Skeletal muscle satellite cell (primary cell): ENCODE measurements around the gene SLC6A1.

ENCODE experiments used
- H3K27me3 ChIP-seq: 2 replicates; pipeline ENCODE4 v1.7.0; 2013; ENCODE audit warnings: low read length; ENCODE audit not compliant: control insufficient read depth, insufficient read depth
- H3K36me3 ChIP-seq: 2 replicates; pipeline ENCODE4 v1.7.0; 2013; ENCODE audit warnings: mild to moderate bottlenecking, control low read depth, low read length; ENCODE audit not compliant: insufficient read depth
- H3K4me1 ChIP-seq: 2 replicates; pipeline ENCODE4 v1.7.0; 2013; ENCODE audit warnings: low read length; ENCODE audit not compliant: control insufficient read depth, insufficient read depth
- H3K4me2 ChIP-seq: 2 replicates; pipeline ENCODE4 v1.7.0; 2013; ENCODE audit warnings: mild to moderate bottlenecking, low read length
- H3K4me3 ChIP-seq: 2 replicates; pipeline ENCODE4 v1.7.0; 2013; ENCODE audit warnings: low read length
- H3K9ac ChIP-seq: 2 replicates; pipeline ENCODE4 v1.7.0; 2013; ENCODE audit warnings: mild to moderate bottlenecking, low read depth, low read length, moderate library complexity
- H3K9me3 ChIP-seq: replicated peaks from 2 replicates; pipeline ENCODE4 v1.7.0; 2013; ENCODE audit warnings: mild to moderate bottlenecking, control low read depth, low read length

SLC6A1 gene

DNA sequence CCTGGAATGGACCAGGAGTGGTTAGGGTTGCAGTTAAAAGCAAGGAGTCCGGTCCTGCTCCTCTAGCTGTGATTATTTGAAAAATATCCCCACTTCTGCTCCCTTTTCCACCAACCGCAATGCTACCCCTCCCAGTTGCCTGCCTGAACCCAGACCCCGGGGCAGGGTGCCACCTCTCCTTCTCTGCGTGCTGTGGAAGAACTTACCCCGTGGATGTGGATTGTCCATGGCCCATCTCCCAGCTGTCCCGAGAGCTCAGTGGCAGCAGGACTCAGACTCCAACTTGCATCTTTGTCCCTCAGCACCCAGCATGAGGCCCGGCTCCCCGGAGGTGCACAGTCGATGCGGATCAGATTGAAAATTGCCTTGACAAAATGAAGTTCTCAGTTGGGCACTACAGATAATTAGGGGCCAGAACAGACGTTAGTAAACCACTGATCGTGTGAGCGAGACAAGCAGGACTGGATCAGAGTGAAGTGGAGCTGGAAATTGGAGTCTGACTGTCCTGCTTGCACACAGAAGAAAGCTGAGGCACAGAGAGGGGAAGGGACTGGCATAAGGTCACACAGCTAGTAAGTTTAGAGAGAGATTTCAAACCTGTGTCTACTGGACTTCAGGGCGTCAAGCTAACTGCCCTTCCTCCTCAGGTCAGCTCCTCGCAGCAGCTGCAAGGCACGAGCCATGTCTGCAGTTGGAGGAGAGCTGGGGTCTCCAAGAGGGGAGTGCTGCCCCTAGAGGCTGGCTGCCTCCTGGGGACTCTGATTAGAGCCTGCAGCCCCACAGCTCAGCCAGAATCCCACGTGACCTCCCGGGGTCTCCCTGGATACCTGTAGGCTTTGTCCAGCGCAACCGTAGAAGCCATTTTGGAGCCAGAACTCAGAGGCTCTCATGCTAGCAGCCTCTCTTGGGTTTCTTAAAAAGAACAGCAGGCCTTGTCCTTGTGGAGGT is 14.7 kb downstream of the SLC6A1 start:
- H3K4me3 ChIP-seq, result no peak overlapping the region
- peaks cover 53% of the 10 kb centered on the region for H3K27me3 ChIP-seq
- H3K4me2 ChIP-seq, result no peak overlapping the region
- no peaks in the 10 kb centered on the region for H3K36me3 ChIP-seq
- H3K4me1 ChIP-seq, result no peaks in the 10 kb centered on the region
- no peaks in the 10 kb centered on the region for H3K9me3 ChIP-seq
- H3K9ac ChIP-seq, result no peak overlapping the region

GRCh38 chr3:11009898-11010297 is 17.4 kb downstream of the SLC6A1 start:
- no peak overlapping the region for H3K9ac ChIP-seq
- no peaks in the 10 kb centered on the region for H3K9me3 ChIP-seq
- no peak overlapping the region for H3K4me3 ChIP-seq
- H3K36me3 ChIP-seq, result no peaks in the 10 kb centered on the region
- H3K27me3 ChIP-seq, result peaks cover 33% of the 10 kb centered on the region
- no peak overlapping the region for H3K4me2 ChIP-seq
- H3K4me1 ChIP-seq, result no peaks in the 10 kb centered on the region

DNA sequence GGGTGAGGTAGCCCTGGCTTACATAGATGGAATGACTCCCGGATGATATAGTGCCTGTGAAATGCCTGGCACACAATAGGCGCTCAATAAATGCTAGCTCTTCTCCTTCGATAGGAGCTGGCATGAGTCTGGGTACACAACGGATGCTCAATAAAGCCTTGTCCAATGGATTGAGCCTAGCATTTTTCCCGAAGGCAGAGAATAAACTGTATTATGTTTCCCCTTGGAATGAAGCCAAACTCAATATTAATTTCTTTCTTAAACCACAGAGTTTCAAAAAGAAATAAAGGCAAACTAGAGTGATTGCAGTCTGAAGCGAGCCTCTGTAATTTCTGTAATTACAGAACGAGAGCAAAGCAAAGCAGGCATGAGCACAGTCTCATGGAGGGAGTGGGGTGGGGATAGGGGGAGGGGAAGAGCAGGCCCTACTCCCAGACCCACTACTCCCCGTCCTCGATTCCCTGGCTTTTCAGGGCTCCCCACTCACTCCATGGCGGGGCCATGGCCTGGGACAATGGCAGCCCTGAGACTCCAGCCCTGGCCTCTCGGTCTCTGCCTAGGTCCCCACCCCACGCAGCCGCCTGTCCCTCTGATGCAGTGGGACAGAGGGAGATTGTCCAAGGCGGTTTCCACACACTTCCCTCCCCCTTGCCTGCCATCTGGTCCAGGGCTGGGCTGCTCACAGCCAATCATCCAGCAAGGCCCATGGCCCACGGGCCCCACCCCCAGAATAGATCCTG is 18.0 kb downstream of the SLC6A1 start:
- no peak overlapping the region for H3K4me3 ChIP-seq
- no peak overlapping the region for H3K4me2 ChIP-seq
- no peaks in the 10 kb centered on the region for H3K9me3 ChIP-seq
- no peak overlapping the region for H3K9ac ChIP-seq
- no peaks in the 10 kb centered on the region for H3K36me3 ChIP-seq
- no peaks in the 10 kb centered on the region for H3K4me1 ChIP-seq
- peaks cover 28% of the 10 kb centered on the region for H3K27me3 ChIP-seq

DNA sequence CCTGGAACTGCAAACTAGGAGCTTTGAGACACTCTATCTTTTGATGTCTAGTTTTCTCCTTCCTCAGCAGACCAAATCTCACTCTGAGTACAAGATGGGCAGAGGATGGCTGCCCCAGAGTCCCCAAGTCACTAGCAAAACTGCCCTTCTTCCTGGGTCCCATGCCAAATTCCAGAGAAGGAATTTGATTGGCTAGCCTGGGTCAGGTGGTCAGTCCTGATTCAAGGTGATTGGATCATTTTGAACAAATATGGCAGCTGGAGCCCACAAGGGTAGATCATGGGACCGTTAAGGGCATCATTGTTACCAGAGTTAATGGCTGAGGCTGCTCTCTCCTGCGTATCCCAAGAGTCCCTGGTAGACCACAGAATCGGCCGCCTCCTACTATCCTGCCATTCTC is 21.7 kb downstream of the SLC6A1 start:
- no peak overlapping the region for H3K9ac ChIP-seq
- no peaks in the 10 kb centered on the region for H3K36me3 ChIP-seq

DNA sequence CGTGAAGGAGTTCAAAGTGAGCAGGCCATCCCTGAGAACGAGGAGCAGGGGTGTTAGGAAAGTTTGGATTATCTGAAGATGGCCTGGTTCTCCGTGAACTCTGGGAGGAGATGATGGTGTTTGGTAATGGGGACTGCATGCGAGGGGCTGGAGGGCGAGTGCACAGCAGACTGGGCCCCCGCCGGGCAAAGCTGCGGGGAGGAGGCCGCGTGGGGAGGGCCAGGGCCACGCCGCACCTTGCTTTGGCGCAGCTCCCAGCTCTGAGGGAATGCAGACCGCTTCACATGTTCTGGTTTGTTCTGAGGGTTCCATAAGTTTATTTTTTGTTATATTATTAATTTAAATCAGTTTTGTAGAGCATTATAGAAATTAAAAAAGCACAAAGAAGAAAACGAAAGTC is 22.2 kb downstream of the SLC6A1 start:
- Histone ChIP-seq H3K27me3 (peaks cover 13% of the 10 kb centered on the region), H3K4me2 (no peak overlapping the region), H3K9ac (no peak overlapping the region), H3K36me3 (no peaks in the 10 kb centered on the region), H3K4me1 (no peaks in the 10 kb centered on the region), H3K4me3 (no peak overlapping the region), H3K9me3 (no peaks in the 10 kb centered on the region)

More for the DNA sequence above, 21.7 kb downstream of the SLC6A1 start:
- Histone ChIP-seq H3K4me1 (no peaks in the 10 kb centered on the region), H3K4me3 (no peak overlapping the region), H3K9me3 (no peaks in the 10 kb centered on the region), H3K4me2 (no peak overlapping the region), H3K27me3 (peaks cover 10% of the 10 kb centered on the region)

DNA sequence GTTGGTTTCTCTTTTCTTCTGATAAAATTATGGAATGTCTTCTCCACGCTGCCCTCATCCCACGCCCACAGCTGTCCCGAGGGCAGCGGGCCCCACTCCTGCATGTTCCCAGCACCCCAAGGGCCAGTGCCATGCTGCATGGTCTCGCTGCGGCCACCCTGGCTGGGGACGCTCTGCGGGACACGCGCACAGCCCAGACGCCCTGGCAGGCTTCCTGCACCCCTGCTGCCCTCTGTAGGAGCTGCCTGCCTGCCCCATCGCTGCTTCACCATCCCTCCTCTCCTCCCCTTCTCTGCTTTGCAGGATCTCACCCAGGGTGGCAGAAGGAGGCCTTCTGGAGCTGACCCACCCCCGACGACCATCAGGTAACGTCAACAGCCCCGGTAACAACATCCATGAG is 22.8 kb downstream of the SLC6A1 start:
- Histone ChIP-seq H3K4me1 (no peaks in the 10 kb centered on the region), H3K4me3 (no peak overlapping the region), H3K9me3 (no peaks in the 10 kb centered on the region), H3K9ac (no peak overlapping the region), H3K27me3 (peaks cover 19% of the 10 kb centered on the region), H3K4me2 (no peak overlapping the region), H3K36me3 (no peaks in the 10 kb centered on the region)

- no peaks in the 10 kb centered on the region for H3K9me3 ChIP-seq
- no peaks in the 10 kb centered on the region for H3K4me1 ChIP-seq
- H3K36me3 ChIP-seq, result no peaks in the 10 kb centered on the region
- no peak overlapping the region for H3K4me2 ChIP-seq
- peaks cover 33% of the 10 kb centered on the region for H3K27me3 ChIP-seq
- H3K9ac ChIP-seq, result no peak overlapping the region
- H3K4me3 ChIP-seq, result no peak overlapping the region
Measured at GRCh38 chr3:11016727-11017126, 24.2 kb downstream of the SLC6A1 start.

- Histone ChIP-seq H3K4me3 (no peak overlapping the region), H3K9me3 (no peaks in the 10 kb centered on the region), H3K9ac (no peak overlapping the region), H3K4me1 (no peaks in the 10 kb centered on the region), H3K27me3 (peaks cover 56% of the 10 kb centered on the region), H3K4me2 (no peak overlapping the region), H3K36me3 (no peaks in the 10 kb centered on the region)
Measured at GRCh38 chr3:11019116-11019819, 26.7 kb downstream of the SLC6A1 start.

DNA sequence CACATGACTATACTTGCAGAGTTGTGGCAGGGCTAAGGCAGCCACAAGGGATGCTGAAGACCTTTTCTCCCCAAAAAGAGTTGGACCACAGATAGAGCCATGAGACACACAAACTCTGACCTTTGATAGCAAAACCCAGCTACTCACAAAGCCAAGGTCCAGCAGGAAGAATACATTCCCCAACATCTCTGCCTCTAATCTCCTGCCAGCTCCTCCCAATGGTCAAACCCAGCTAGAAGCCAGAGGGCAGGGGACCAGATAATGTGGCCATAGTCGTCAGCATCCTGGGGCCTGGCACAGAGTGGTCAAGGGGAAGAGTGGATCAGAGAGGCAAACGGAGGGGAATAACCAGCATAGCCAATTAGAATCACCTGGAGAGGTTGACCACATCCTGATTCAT is 28.2 kb downstream of the SLC6A1 start:
- H3K4me3 ChIP-seq, result no peak overlapping the region
- no peaks in the 10 kb centered on the region for H3K9me3 ChIP-seq
- H3K36me3 ChIP-seq, result no peaks in the 10 kb centered on the region
- H3K27me3 ChIP-seq, result peaks cover 61% of the 10 kb centered on the region
- H3K9ac ChIP-seq, result no peak overlapping the region
- no peak overlapping the region for H3K4me2 ChIP-seq
- no peaks in the 10 kb centered on the region for H3K4me1 ChIP-seq

DNA sequence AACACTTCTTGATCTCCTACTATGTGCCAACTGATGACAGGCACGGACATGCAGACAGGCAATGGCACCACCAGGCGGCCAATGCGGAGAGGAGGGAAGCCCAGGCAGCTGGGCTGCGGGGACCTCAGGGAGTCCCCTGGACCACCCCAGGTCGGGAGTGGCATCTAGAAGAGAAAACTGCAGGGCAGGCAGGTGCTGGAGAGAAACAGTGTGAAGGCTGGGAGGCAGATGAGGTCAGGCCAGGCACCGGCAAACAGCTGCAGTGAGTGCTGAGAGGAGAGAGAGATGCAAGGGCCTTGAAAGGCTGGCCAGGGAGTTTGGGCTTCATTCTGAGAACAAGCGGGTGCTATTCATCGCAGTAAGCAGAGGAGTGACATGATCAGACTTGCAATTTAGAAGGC is 29.1 kb downstream of the SLC6A1 start:
- H3K4me3 ChIP-seq, result no peak overlapping the region
- H3K4me1 ChIP-seq, result no peaks in the 10 kb centered on the region
- no peak overlapping the region for H3K4me2 ChIP-seq
- no peaks in the 10 kb centered on the region for H3K9me3 ChIP-seq
- no peaks in the 10 kb centered on the region for H3K36me3 ChIP-seq
- H3K27me3 ChIP-seq, result peaks cover 59% of the 10 kb centered on the region
- H3K9ac ChIP-seq, result no peak overlapping the region

DNA sequence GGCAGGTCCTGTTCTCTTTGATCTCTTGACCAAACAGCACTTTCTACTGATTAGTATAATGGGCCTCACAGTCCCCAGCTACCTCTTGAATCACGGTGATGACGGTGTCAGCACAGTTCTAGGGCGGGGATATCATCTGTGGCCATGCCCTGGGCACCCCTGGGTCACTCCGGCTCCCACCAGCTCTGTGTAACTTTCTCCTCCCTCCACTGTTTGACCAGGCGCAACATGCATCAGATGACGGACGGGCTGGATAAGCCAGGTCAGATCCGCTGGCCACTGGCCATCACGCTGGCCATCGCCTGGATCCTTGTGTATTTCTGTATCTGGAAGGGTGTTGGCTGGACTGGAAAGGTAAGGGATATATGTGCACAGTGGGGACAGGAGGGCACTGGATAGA is 29.6 kb downstream of the SLC6A1 start:
- Histone ChIP-seq H3K27me3 (peaks cover 57% of the 10 kb centered on the region), H3K4me1 (no peaks in the 10 kb centered on the region), H3K9me3 (no peaks in the 10 kb centered on the region), H3K36me3 (no peaks in the 10 kb centered on the region), H3K4me3 (no peak overlapping the region), H3K9ac (no peak overlapping the region), H3K4me2 (no peak overlapping the region)
